GM12864 (cell line): ENCODE measurements around the gene SKAP1.

Source experiments
- DNase-seq: peaks from one replicate; pipeline ENCODE4 v3.0.0-alpha.2; 2011; ENCODE audit warnings: low read depth
- H3K4me3 ChIP-seq: 2 replicates; pipeline ENCODE4 v1.5.1; 2011; ENCODE audit warnings: mild to moderate bottlenecking, low read depth, low read length, control low read depth
- CTCF ChIP-seq: IDR thresholded peaks from 2 replicates; pipeline ENCODE4 v1.5.1; 2011; ENCODE audit warnings: low read depth, mild to moderate bottlenecking, moderate library complexity, low read length, control low read depth, inconsistent platforms; ENCODE audit errors: missing control alignments

SKAP1 gene

GRCh38 chr17:48231995-48232959 lies 197.7 kb downstream of the SKAP1 start:
- TF ChIP-seq CTCF, result no peak
- H3K4me3 ChIP-seq, result no peak overlapping the region
- no peak for DNase-seq

- no peak for DNase-seq
- no peak for TF ChIP-seq CTCF
Measured at GRCh38 chr17:48229936-48230335, 200.1 kb downstream of the SKAP1 start.

GRCh38 chr17:48228720-48229119 lies 201.3 kb downstream of the SKAP1 start:
- peak; percentile 40 for TF ChIP-seq CTCF
- no peak overlapping the region for H3K4me3 ChIP-seq
- DNase-seq, result no peak

More at GRCh38 chr17:48229936-48230335, 200.1 kb downstream of the SKAP1 start:
- no peak overlapping the region for H3K4me3 ChIP-seq

GRCh38 chr17:48225725-48226567 lies 204.1 kb downstream of the SKAP1 start:
- no peak for TF ChIP-seq CTCF
- DNase-seq, result no peak
- H3K4me3 ChIP-seq, result no peak overlapping the region

GRCh38 chr17:48223945-48224344 lies 206.1 kb downstream of the SKAP1 start:
- no peak for TF ChIP-seq CTCF
- H3K4me3 ChIP-seq, result no peak overlapping the region
- no peak for DNase-seq

GRCh38 chr17:48219617-48220016 lies 210.4 kb downstream of the SKAP1 start:
- H3K4me3 ChIP-seq, result no peak overlapping the region
- TF ChIP-seq CTCF, result no peak
- no peak for DNase-seq
